KMS-11 (cell line): ENCODE results near the gene FAXC.

ENCODE experiments used
- H2AFZ ChIP-seq: fragments of 200-600 bp; sonication (generic); 2 replicates; pipeline ENCODE4 v1.6.1; 2016; ENCODE audit warnings: antibody characterized with exemption, mixed run types, low read depth
- H3K27ac ChIP-seq: fragments of 200-600 bp; sonication (generic); 2 replicates; pipeline ENCODE4 v1.6.1; 2016; ENCODE audit warnings: mild to moderate bottlenecking, mixed run types
- H3K27me3 ChIP-seq: fragments of 200-600 bp; sonication (generic); 2 replicates; pipeline ENCODE4 v1.6.1; 2017; ENCODE audit warnings: mild to moderate bottlenecking, low read depth, mixed run types, moderate library complexity; ENCODE audit not compliant: insufficient read depth
- H3K36me3 ChIP-seq: fragments of 200-600 bp; sonication (generic); 2 replicates; pipeline ENCODE4 v1.6.1; 2017; ENCODE audit warnings: mild to moderate bottlenecking, mixed run types; ENCODE audit not compliant: insufficient read depth
- H3K4me1 ChIP-seq: fragments of 200-600 bp; sonication (generic); 2 replicates; pipeline ENCODE4 v1.6.1; 2016; ENCODE audit warnings: mild to moderate bottlenecking, low read depth, mixed run types; ENCODE audit not compliant: poor library complexity, severe bottlenecking
- H3K4me2 ChIP-seq: fragments of 200-600 bp; sonication (generic); 2 replicates; pipeline ENCODE4 v1.7.0; 2016; ENCODE audit warnings: mild to moderate bottlenecking, mixed run types
- H3K4me3 ChIP-seq: fragments of 200-600 bp; sonication (generic); IDR thresholded peaks from 2 replicates; pipeline ENCODE4 v1.6.1; 2017; ENCODE audit warnings: low read depth, low read length, mixed read lengths; ENCODE audit not compliant: insufficient read depth
- H3K79me2 ChIP-seq: fragments of 200-600 bp; sonication (generic); 2 replicates; pipeline ENCODE4 v1.6.1; 2016; ENCODE audit warnings: low read depth, mixed run types; ENCODE audit not compliant: insufficient read depth
- H3K9ac ChIP-seq: fragments of 200-600 bp; sonication (generic); 2 replicates; pipeline ENCODE4 v1.6.1; 2016; ENCODE audit warnings: mild to moderate bottlenecking, mixed run types
- H4K20me1 ChIP-seq: fragments of 200-600 bp; sonication (generic); 2 replicates; pipeline ENCODE4 v1.6.1; 2016; ENCODE audit warnings: mild to moderate bottlenecking, mixed run types; ENCODE audit not compliant: insufficient read depth
- CTCF ChIP-seq: fragments of 200-600 bp; sonication (generic); conservative IDR thresholded peaks from 2 replicates; pipeline ENCODE4 v1.6.1; 2017; ENCODE audit warnings: low read depth, mild to moderate bottlenecking, antibody characterized with exemption, low read length, moderate library complexity, mixed read lengths

The FAXC gene

GRCh38 chr6:99366852-99367251 is 17.4 kb upstream of the FAXC start:
- Histone ChIP-seq H3K4me3 (no peak overlapping the region), H2AFZ (no peak overlapping the region), H3K4me1 (no peaks in the 10 kb centered on the region), H4K20me1 (no peaks in the 10 kb centered on the region), H3K79me2 (no peaks in the 10 kb centered on the region), H3K4me2 (no peak overlapping the region), H3K36me3 (no peaks in the 10 kb centered on the region), H3K9ac (no peak overlapping the region), H3K27ac (no peak overlapping the region), H3K27me3 (no peaks in the 10 kb centered on the region)
- no peak for TF ChIP-seq CTCF

GRCh38 chr6:99364026-99364425 is 14.6 kb upstream of the FAXC start:
- no peak overlapping the region for H3K9ac ChIP-seq
- no peak for TF ChIP-seq CTCF

GRCh38 chr6:99362678-99363268 is 13.3 kb upstream of the FAXC start:
- H3K27me3 ChIP-seq = no peaks in the 10 kb centered on the region
- H3K9ac ChIP-seq = no peak overlapping the region
- TF ChIP-seq CTCF = no peak
- H3K4me3 ChIP-seq = no peak overlapping the region
- no peaks in the 10 kb centered on the region for H3K79me2 ChIP-seq
- H3K4me2 ChIP-seq = no peak overlapping the region
- no peaks in the 10 kb centered on the region for H4K20me1 ChIP-seq
- no peak overlapping the region for H3K27ac ChIP-seq
- H3K36me3 ChIP-seq = no peaks in the 10 kb centered on the region
- H3K4me1 ChIP-seq = no peaks in the 10 kb centered on the region
- no peak overlapping the region for H2AFZ ChIP-seq

More at GRCh38 chr6:99364026-99364425, 14.6 kb upstream of the FAXC start:
- H3K4me3 ChIP-seq = no peak overlapping the region
- no peak overlapping the region for H2AFZ ChIP-seq
- no peak overlapping the region for H3K27ac ChIP-seq
- no peaks in the 10 kb centered on the region for H4K20me1 ChIP-seq
- H3K27me3 ChIP-seq = no peaks in the 10 kb centered on the region
- no peaks in the 10 kb centered on the region for H3K79me2 ChIP-seq
- H3K4me2 ChIP-seq = no peak overlapping the region
- H3K4me1 ChIP-seq = no peaks in the 10 kb centered on the region
- no peaks in the 10 kb centered on the region for H3K36me3 ChIP-seq

GRCh38 chr6:99359800-99360199 is 10.3 kb upstream of the FAXC start:
- Histone ChIP-seq H4K20me1 (no peaks in the 10 kb centered on the region), H3K9ac (no peak overlapping the region), H3K27me3 (no peaks in the 10 kb centered on the region), H3K4me2 (no peak overlapping the region), H3K27ac (no peak overlapping the region), H3K36me3 (no peaks in the 10 kb centered on the region), H3K4me1 (no peaks in the 10 kb centered on the region), H2AFZ (no peak overlapping the region), H3K4me3 (no peak overlapping the region), H3K79me2 (no peaks in the 10 kb centered on the region)
- TF ChIP-seq CTCF = no peak
